Stimulated activated CD4-positive, alpha-beta T cell treated with anti-CD3 and anti-CD28 coated beads, Interleukin-4, amount 100 ng/mL, for 4 hours (primary cell): ENCODE data around the gene RDH16.
"Not testable (repeated sequence)": the region's sequence is repeated elsewhere in the genome, so short reads cannot be mapped to it uniquely, and the experiment has no call there.

ENCODE experiments used
- DNase-seq, 2 experiments: peaks; one replicate each; pipeline ENCODE4 v3.0.0-alpha.2; 2020

RDH16 gene

DNA sequence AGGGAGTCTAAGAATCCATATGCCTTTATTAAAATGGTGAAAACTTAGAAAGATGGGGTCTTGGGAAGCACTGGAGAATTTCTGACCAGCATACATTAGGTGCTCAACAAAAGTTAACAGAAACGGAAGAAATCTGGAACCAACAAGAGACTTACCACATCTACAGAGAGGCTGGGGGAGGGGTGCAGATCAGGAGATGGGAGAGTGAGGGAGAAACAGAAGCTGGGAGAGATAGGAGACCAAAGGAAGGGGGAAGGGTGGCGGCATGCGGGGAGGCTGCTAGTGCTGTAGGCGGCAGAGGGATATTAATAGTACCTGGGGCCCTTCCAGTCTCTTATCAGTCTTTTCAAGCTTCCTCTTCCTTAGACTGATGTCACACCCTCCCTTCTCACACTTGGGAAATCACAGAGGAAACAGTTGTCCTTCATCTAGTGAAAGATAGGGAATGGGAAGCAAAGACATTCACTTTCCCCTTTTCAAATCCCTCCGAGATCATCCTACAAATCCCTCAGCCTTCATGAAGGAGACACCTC is 30.9 kb upstream of the RDH16 start:
- no peak for DNase-seq

- peak; percentile 59 to 76 for DNase-seq
Measured at GRCh38 chr12:56987551-56988053, 30.2 kb upstream of the RDH16 start.

DNA sequence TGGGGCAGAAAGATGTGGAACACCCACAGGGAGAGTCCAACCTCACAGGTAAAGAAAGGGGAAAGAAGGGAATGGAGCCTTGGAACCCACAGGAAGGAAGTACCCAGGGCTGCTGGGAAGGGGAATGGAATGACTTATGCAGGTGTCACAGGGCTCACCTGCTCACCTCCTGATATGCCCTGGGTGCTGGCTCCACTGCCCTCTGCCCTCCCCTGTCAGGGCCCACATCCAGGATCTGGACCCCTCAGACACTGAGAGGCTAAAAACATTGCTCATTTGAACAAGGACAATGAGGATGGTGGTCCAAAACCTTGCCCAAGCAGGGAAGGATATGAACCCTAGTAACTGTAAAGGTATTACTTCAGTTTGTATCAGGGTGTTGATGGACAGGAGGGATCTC is 29.6 kb upstream of the RDH16 start:
- no peak for DNase-seq

DNA sequence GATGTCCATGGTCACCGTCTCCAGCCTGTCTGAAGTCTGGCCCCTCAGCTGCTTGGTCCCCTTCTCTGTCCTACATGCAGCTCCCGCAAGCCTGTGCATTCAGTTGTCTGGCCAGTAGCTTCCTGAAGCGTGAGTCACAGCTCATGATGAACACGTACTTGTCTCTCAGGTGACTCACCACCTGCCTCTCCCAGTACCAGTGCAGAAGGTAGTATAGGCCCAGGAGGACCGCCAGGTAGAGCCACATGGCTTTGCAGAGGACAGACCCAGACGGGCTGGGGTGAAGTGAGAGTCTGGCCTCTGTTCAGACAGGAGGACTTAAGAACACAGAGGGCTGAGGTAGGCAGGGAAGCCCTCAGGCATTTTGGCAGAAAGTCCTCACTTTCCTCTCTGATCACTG is 28.3 kb upstream of the RDH16 start:
- not testable (repeated sequence) for DNase-seq

DNA sequence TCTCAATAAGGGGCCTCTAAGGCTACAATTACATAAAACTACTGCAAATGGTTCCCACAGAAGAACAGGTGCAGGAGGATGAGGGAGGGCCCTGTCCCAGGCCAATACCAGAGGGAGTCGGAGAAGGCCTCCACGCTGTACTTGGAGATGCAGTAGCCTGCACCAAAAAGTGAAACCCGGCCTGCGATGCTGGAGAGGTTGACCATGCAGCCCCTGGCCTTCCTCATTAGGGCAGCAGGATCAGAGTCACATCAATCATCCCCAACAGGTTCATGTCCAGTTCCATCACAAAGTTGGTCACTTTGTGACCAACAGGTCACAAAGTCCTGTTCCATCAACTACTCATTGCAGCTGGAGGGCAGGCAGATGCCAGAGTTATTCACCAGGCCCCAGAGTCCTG is 26.0 kb upstream of the RDH16 start:
- DNase-seq, result no peak

DNA sequence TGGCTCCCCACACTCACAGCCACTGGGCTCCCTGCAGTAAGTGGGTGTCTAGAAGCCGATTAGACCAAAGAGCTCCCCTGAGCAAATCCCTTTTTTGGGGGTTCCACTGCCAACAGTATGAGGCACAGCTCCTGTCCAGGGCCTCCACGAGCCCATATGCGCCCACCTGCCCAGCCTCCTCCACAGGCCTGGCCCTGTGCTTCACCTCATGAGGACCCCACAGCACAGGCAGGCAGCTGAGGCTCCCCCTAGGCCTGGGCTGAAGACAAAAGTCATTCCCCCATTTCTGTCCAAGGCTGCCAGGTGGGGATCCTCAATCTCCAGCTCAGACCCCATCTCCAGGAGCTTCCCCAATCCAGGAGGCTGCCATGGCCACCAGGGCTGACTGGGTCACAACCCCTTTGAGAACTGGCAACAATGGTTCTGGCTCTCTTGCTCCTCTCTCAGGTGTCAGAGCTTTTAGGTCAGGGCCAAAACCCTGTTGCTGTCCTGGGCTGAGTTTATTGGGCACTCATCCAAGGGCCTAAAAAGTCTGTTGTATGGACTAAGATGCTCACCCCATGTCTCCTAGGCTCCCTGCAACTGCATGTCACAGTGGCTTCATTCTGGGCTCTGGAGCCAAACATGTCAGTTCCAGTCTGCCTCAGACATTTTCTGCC is 25.3 kb upstream of the RDH16 start:
- DNase-seq, result not testable (repeated sequence)

DNA sequence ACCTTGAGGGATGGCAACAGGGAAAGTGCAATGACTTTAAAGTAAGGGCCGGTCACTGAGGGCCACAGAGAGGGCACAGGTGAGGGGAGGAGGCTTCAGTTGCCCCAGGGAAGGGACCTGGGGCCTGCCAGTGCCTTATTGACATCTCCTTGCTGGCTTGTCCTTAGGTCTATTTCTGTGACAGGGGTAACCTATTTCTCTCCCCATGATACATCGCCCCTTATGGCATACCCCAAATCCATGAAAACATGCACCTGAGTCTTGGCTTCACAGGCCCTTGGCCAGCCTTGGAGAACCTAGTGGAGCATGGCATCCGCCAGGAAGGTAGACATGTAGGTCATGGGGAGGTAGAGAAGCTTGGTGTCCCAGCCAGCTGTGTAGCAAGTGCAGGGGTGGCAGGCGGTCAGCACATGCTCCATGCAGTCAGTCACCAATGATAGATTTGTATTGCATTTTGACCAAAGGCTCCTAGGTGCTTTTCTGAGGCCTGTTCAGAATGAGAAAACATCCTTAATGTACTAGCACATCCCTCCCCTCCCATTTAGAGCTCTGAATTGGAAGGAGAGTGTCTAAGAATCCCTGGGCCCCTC is 23.6 kb upstream of the RDH16 start:
- DNase-seq, result no peak

DNA sequence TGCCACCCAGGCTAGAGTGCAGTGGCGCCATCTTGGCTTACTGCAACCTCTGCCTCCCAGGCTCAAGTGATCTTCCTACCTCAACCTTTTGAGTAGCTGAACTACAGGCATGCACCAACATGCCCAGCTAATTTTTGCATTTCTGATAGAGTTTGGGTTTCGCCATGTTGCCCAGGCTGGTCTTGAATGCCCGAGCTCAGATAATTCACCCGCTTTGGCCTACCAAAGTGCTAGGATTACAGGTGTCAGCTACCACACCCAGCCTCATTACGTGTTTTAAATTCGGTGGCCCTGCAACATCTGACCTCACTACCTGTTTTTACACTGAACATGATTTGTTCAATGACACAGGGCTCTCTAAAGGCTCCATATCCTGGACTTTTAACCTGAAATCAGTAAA is 22.9 kb upstream of the RDH16 start:
- DNase-seq, result no peak

DNA sequence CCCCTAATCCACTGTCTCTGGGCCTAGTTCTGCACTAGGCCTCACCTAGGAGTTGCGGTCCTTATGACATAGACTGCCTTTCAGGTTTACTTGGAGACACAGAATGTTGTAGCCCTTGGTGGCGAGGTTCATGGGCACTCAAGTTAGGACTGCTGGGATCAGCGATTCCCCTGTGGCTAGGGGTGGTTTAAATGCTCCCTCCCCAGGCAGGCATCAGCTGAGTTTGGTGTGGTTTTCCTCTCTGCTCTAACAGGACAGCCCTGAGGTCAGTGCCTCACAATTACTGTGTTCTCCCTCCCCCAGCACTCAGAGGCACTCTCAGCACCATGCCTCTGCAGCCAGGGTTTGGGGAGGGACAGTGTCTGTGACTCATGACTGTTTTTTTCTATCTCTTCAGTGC is 22.2 kb upstream of the RDH16 start:
- DNase-seq, result no peak

GRCh38 chr12:56978397-56979138 is 21.2 kb upstream of the RDH16 start:
- no peak for DNase-seq

GRCh38 chr12:56977361-56977760 is 20.0 kb upstream of the RDH16 start:
- DNase-seq, result not testable (repeated sequence)

DNA sequence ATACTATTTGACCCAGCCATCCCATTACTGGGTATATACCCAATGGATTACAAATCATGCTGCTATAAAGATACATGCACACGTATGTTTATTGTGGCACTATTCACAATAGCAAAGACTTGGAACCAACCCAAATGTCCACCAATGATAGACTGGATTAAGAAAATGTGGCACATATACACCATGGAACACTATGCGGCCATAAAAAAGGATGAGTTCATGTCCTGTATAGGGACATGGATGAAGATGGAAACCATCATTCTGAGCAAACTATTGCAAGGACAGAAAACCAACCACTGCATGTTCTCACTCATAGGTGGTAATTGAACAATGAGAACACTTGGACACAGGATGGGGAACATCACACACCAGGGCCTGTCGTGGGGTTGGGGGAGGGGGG is 16.8 kb upstream of the RDH16 start:
- DNase-seq, result not testable (repeated sequence)

GRCh38 chr12:56968910-56969309 is 11.5 kb upstream of the RDH16 start:
- DNase-seq, result not testable (repeated sequence)

GRCh38 chr12:56965997-56966642 is 8.7 kb upstream of the RDH16 start:
- DNase-seq, result not testable (repeated sequence)

GRCh38 chr12:56965124-56965523 is 7.7 kb upstream of the RDH16 start:
- not testable (repeated sequence) for DNase-seq

DNA sequence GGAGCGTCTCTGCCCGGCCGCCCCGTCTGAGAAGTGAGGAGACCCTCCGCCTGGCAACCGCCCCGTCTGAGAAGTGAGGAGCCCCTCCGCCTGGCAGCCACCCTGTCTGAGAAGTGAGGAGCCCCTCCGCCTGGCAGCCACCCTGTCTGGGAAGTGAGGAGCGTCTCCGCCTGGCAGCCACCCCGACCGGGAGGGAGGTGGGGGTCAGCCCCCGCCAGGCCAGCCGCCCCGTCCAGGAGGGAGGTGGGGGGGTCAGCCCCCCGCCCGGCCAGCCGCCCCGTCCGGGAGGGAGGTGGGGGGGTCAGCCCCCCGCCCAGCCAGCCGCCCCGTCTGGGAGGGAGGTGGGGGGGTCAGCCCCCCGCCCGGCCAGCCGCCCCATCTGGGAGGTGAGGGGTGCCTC is 6.1 kb upstream of the RDH16 start:
- DNase-seq, result not testable (repeated sequence)

DNA sequence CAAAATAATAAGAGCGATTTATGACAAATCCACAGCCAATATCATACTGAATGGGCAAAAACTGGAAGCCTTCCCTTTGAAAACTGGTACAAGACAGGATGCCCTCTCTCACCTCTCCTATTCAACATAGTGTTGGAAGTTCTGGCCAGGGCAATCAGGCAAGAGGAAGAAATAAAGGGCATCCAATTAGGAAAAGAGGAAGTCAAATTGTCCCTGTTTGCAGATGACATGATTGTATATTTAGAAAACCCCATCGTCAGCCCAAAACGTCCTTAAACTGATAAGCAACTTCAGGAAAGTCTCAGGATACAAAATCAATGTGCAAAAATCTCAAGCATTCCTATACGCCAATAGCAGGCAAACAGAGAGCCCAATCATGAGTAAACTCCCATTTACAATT is 4.8 kb upstream of the RDH16 start:
- not testable (repeated sequence) for DNase-seq

DNA sequence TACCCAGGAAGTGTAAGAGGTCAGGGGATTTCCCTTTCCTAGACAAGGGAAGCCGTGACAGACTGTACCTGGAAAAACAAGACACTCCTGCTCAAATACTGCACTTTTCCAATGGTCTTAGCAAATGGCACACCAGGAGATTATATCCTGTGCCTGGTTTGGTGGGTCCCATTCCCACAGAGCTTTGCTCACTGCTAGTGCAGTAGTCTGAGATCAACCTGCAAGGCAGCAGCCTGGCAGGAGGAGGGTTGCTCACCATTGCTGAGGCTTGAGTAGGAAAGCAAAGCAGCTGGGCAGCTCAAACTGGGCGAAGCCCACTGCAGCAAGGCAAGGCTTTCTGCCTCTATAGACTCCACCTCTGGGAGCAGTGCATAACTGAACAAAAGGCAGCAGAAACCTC is 1.0 kb upstream of the RDH16 start:
- no peak for DNase-seq

- no peak for DNase-seq
Measured at GRCh38 chr12:56955631-56956256, 1.7 kb downstream of the RDH16 start.

DNA sequence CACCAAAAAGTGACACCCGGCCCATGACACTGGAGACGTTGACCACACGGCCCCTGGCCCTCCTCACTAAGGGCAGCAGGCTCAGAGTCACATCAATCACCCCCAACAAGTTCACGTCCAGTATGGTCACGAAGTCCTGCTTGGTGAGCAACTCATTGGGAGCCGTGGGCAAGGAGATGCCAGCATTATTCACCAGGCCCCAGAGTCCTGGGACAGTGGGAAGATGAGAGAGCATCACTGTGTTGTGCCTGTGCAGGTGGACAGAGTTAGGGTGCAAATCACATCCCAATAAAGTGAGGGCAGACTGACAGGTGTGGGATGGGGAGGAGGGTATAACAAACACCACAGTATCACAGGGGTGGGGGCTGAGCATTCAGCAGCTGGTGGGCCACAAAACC is 2.5 kb downstream of the RDH16 start:
- DNase-seq, result no peak

GRCh38 chr12:56954057-56954957 is 3.1 kb downstream of the RDH16 start:
- DNase-seq, result no peak

- no peak for DNase-seq
Measured at GRCh38 chr12:56953314-56953713, 4.1 kb downstream of the RDH16 start.
